Osteoblast (primary cell): Measurements from ENCODE around the gene SP2. TPM values are rescaled to one million over a fixed set of nuclear protein-coding genes. Genes with fewer than 3 reads are reported as not detected.

Experiments
- DNase-seq: peaks from one replicate; pipeline ENCODE4 v3.0.0; 2011; ENCODE audit warnings: low spot score, mixed read lengths; ENCODE audit not compliant: insufficient read length; ENCODE audit errors: missing footprints
- H2AFZ ChIP-seq: 2 replicates; pipeline ENCODE4 v1.6.0; 2011; ENCODE audit warnings: mild to moderate bottlenecking, low read length
- H3K27ac ChIP-seq: 2 replicates; pipeline ENCODE4 v1.5.1; 2011; ENCODE audit warnings: mild to moderate bottlenecking, low read depth, low read length, moderate library complexity
- H3K27me3 ChIP-seq: 2 replicates; pipeline ENCODE4 v1.6.0; 2012; ENCODE audit warnings: mild to moderate bottlenecking, control low read depth, inconsistent platforms, low read length, moderate library complexity; ENCODE audit not compliant: insufficient read depth
- H3K36me3 ChIP-seq: 2 replicates; pipeline ENCODE4 v1.5.1; 2011; ENCODE audit warnings: mild to moderate bottlenecking, low read length, control low read depth, moderate library complexity; ENCODE audit not compliant: insufficient read depth
- H3K4me1 ChIP-seq: 2 replicates; pipeline ENCODE4 v1.5.1; 2011; ENCODE audit warnings: mild to moderate bottlenecking, low read length, control low read depth, moderate library complexity; ENCODE audit not compliant: insufficient read depth
- H3K4me2 ChIP-seq: 2 replicates; pipeline ENCODE4 v1.6.0; 2011; ENCODE audit warnings: mild to moderate bottlenecking, low read length; ENCODE audit not compliant: insufficient read depth
- H3K4me3 ChIP-seq: fragments of 200-600 bp; sonication (generic); 3 replicates; pipeline ENCODE4 v1.5.1; 2012; ENCODE audit warnings: mild to moderate bottlenecking, low read length, inconsistent platforms; ENCODE audit not compliant: insufficient read depth
- H3K79me2 ChIP-seq: 2 replicates; pipeline ENCODE4 v1.6.0; 2012; ENCODE audit warnings: mild to moderate bottlenecking, low read length, control low read depth, inconsistent platforms; ENCODE audit not compliant: insufficient read depth
- H3K9me3 ChIP-seq: 2 replicates; pipeline ENCODE4 v1.5.1; 2011; ENCODE audit warnings: low read depth, low read length, control low read depth
- H4K20me1 ChIP-seq: 2 replicates; pipeline ENCODE4 v1.6.0; 2012; ENCODE audit warnings: mild to moderate bottlenecking, low read length, control low read depth; ENCODE audit not compliant: insufficient read depth
- total RNA-seq: library from RNA; depleted of rRNA; stranded (reverse); fragments of >200 nt; gene quantifications from 2 replicates; pipeline ENCODE4 v1.2.3, GENCODE V29; 2012
- TF ChIP-seq, protein P1 (sequence below): IDR thresholded peaks from 2 replicates; pipeline ENCODE4 v1.5.1; 2011; ENCODE audit warnings: mild to moderate bottlenecking, low read depth, low read length, moderate library complexity; ENCODE audit errors: extremely low read depth

The SP2 gene
- total RNA-seq, 1 donor, result 2.5 TPM

DNA sequence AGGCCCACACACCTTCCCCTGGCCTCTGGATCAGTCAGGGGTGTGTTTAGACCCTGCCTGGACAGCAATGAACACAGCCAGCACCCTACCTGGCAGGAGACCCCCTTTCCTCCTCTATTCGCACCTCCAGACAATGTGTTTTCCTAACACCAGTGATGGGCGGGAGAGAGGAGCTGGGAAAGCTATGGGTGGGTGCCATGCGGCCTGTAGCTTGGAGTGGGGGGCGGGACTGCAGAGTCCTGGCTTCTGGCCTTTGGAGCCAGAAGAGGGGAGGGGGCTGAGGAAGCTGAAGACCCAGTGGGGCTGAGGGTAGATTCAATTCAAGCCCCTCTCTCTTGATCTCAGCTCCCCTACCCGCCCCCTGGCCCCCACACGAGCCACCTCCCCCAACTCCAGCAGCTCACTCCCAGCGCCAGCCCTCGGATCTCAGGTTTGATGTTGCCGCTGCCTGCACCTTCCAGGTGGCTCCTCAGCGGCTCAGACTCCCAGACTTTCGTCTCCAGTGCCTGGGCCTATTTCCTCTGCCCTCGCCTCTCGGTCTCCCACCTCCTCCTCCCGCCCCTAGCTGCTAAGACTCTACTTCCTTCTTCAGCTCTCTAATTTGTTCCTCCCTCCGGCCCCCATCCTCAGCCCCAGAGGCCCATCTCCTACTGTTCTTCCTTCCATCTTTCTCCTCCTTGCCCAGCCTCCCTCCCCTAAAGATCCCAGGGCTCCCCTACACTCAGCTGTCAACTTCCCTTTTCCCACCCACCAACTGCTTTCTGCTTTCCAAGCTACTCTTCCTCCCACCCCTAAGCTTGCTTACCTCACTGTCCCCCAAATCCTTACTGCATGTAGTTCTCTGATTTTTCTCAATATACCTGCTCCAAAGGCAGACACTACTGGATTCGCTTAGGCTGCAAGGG, 38.2 kb upstream of the SP2 start:
- Histone ChIP-seq H2AFZ (no peak overlapping the region), H3K79me2 (no peaks in the 10 kb centered on the region), H3K27ac (no peak overlapping the region), H3K36me3 (no peaks in the 10 kb centered on the region), H3K4me3 (no peak overlapping the region), H3K9me3 (no peaks in the 10 kb centered on the region), H3K27me3 (peaks cover 42% of the 10 kb centered on the region), H3K4me1 (peaks cover 5% of the 10 kb centered on the region), H3K4me2 (no peak overlapping the region), H4K20me1 (no peaks in the 10 kb centered on the region)
- TF ChIP-seq, protein P1, sequence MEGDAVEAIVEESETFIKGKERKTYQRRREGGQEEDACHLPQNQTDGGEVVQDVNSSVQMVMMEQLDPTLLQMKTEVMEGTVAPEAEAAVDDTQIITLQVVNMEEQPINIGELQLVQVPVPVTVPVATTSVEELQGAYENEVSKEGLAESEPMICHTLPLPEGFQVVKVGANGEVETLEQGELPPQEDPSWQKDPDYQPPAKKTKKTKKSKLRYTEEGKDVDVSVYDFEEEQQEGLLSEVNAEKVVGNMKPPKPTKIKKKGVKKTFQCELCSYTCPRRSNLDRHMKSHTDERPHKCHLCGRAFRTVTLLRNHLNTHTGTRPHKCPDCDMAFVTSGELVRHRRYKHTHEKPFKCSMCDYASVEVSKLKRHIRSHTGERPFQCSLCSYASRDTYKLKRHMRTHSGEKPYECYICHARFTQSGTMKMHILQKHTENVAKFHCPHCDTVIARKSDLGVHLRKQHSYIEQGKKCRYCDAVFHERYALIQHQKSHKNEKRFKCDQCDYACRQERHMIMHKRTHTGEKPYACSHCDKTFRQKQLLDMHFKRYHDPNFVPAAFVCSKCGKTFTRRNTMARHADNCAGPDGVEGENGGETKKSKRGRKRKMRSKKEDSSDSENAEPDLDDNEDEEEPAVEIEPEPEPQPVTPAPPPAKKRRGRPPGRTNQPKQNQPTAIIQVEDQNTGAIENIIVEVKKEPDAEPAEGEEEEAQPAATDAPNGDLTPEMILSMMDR, result no peak
- DNase-seq, result peak; percentile 70

DNA sequence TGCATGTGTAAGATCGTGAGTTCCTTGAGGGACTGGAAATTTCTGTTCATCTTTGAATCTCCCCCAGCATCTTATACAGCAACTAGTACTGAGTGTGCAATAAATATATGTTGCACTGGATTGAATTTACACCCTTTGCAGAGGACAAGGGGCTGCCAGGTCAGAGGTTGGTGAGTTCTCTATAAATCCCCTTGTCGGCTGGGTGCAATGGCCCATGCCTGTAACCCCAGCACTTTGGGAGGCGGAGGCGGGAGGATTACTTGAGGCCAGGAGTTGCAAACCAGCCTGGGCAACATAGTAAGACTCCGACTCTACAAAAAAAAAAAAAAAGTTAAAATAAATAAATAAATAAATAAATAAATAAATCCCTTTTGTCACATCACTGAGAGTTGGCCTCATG, 35.6 kb upstream of the SP2 start:
- TF ChIP-seq, protein P1, result no peak
- no peak overlapping the region for H3K27ac ChIP-seq
- no peak overlapping the region for H3K4me2 ChIP-seq

DNA sequence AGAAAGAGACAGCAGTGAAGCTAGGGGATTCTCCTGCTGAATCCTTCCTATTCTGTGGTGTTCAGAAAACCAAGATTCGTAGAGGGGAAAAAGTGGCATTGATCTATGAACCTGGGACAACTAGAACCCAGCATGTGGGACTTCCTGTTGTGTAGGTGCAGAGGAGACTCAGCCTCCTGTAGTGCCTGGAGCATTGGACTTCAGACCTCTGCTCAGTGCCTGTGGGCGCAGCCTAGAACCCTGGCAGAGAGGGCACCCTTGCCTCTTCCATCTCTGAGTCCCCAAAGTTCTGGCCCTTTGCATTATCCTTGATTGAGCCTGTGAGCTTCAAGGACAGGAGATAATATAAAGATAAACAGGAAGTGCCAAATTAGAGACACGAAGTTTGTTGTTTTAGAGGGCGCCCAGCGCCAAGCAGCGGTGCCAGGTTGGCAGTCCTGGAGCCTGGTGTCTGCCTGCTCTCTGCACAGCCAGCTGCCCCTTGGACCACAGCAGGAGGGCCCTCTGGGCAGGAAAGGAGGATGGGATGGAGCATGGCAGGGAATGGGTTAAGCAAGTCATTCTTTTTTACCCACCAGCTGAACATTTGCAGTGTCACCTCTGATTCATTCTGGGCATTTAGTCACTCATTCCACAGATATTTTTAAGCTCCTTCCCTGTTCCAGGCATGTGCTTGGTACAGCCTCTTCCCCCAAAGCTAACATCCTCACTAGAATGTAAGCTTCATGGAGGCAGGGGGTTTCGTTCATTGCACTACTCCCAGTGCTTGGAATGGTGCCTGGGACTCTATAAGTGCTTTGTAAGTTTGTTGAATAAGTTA, 33.2 kb upstream of the SP2 start:
- Histone ChIP-seq H3K27me3 (peaks cover 3% of the 10 kb centered on the region), H3K9me3 (no peaks in the 10 kb centered on the region), H4K20me1 (no peaks in the 10 kb centered on the region), H3K36me3 (no peaks in the 10 kb centered on the region), H3K27ac (peak overlapping the region; percentile 79), H3K4me3 (no peak overlapping the region), H3K4me1 (peaks cover 13% of the 10 kb centered on the region), H2AFZ (peak overlapping the region; percentile 68), H3K79me2 (no peaks in the 10 kb centered on the region), H3K4me2 (peak overlapping the region; percentile 40)
- TF ChIP-seq, protein P1, result no peak
- peak; percentile 98 for DNase-seq

More for the DNA sequence above, 35.6 kb upstream of the SP2 start:
- Histone ChIP-seq H4K20me1 (no peaks in the 10 kb centered on the region), H3K9me3 (no peaks in the 10 kb centered on the region), H3K36me3 (no peaks in the 10 kb centered on the region), H3K4me3 (no peak overlapping the region), H3K4me1 (peaks cover 13% of the 10 kb centered on the region), H2AFZ (no peak overlapping the region), H3K79me2 (no peaks in the 10 kb centered on the region), H3K27me3 (peaks cover 16% of the 10 kb centered on the region)
- no peak for DNase-seq

DNA sequence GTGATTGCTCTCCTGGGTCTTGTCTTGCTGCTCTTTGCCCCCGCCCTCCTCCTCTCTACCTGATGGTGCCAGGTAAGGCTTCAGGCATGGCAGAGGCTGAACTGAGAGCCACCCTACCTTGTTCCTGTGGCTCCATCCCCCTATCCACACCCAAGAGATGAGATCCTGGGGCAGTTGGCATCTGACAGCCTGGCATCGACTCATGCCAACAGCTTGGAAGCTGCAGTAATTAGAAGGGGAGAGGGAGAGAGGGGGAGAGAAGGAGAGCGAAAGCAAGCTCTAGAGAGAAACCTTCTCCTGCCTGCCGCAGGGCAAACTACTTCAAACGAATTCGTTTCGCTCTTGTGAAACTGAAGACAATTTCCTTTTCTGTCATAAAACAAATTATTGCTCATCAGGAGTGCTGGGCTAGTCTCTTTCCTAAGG, 31.2 kb upstream of the SP2 start:
- TF ChIP-seq, protein P1, result no peak
- peak overlapping the region; percentile 47 for H2AFZ ChIP-seq
- no peak overlapping the region for H3K4me2 ChIP-seq
- H3K4me1 ChIP-seq, result peaks cover 13% of the 10 kb centered on the region
- H3K79me2 ChIP-seq, result no peaks in the 10 kb centered on the region
- peaks cover 6% of the 10 kb centered on the region for H3K27me3 ChIP-seq
- H3K36me3 ChIP-seq, result no peaks in the 10 kb centered on the region
- H3K9me3 ChIP-seq, result no peaks in the 10 kb centered on the region
- no peak overlapping the region for H3K27ac ChIP-seq
- no peaks in the 10 kb centered on the region for H4K20me1 ChIP-seq
- H3K4me3 ChIP-seq, result no peak overlapping the region
- DNase-seq, result peak; percentile 80
